ENCODE measurements around the gene ATP1A2. TPM values are rescaled to one million over a fixed set of nuclear protein-coding genes. Genes with fewer than 3 reads are reported as not detected.

Gene ATP1A2
- polyA plus RNA-seq, 4 donors = 3.9 to 5.7 (median 4.8) TPM

DNA sequence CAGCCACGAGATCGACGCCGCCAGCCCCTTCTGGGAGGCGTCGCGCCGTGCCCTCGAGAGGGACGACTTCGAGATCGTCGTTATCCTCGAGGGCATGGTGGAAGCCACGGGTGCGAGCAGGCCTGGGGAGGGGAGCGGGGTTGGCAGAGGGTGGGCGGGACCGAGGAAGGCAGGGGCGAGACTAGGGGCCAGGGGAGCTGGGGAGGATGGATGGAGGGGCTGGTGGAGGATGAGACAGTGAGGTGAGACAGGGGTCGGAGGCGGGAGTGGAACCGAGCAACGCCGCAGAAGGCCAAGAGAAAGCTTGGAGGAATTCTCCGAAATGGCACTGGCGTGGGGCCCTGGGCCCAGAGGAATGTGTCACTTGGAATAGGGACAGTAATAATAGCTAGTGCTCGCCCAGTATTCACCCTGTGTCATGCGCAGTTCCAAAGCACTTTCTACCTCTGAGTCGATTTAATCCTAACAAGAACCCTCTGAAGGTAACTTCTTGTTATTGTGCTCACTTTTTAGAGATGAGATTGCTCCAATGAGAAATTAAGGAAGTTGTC lies 30.7 kb upstream of the ATP1A2 start:
- DNase-seq (ENCODE audit: low read depth in 4 of 4, low spot score in 2 of 4) = no peak

DNA sequence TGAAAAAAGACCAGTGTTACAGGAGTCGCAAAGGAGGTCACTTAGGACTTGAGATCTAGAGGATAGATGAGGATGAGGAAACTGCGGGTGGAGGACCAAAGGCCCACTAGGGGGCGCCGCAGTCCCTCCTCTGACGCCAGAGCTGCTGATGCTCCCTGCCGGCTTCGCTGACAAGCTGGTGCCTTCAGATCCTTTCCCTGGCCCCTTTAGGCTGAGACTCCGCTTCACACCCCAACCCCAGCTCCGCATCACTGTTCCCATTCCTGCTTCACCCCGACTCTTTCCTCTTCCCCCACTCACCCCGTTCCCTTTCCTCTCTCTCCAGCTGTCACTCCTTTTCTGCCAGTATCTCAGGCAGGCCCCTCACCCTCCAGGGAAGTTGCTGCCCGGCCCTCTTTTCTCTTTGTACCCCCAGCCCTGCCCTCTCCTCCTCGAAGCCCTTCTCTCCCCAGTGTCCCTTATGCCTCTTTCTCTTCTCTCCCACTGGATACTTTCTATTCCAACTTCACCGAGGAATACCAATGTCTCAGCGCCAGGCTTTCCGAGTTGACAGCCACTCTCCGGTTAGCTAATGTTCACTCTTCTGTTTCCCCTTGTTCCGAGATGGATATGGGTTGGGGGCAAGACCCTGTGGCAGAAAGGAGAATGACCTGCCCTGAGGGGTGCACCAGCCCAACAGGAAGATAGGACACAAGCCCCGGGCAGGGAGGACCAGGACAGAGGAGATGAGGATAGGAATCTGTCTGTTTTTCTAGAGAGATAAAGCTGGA lies 29.7 kb upstream of the ATP1A2 start:
- no peak for DNase-seq (ENCODE audit: low read depth in 4 of 4, low spot score in 2 of 4)

DNA sequence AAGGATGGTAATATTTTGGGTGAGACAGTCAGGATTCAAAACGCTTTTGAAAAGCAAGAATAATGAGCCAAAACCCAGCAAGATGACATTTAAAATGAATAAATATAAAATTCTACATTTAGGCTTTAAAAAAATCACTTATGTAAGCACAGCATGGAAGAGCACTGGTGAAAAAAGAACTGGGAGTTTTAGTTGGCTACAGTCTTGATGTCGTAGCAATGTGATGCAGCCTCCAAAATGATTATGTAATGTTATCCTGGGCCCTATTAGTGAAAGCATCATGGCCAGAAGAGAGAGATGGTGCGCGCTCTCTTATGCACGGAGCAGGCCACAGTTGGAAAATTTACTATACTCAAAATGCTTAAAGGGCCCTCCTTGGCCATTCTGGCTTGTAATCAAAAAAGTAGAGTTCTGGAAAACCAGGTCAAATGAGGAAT lies 29.1 kb upstream of the ATP1A2 start:
- no peak for DNase-seq (ENCODE audit: low read depth in 4 of 4, low spot score in 2 of 4)

DNA sequence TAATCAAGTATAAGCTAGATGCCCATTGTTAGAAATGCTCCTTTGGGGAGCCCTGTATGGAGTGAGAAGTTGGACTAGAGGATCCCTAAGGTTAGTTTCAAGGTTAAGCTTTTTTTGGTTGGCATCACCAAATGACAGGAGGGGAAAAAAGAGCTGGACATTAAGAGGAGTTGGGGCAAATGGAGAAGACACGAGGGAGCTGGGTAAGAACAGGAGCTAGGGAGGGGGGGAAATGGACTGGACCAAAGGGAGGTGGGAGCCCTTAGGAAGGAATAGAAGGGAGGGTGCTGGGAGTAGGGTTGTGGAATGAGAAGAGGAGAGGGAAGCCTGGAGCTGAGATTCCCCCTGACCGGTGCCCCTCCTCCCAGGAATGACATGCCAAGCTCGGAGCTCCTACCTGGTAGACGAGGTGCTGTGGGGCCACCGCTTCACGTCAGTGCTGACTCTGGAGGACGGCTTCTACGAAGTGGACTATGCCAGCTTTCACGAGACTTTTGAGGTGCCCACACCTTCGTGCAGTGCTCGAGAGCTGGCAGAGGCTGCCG lies 28.4 kb upstream of the ATP1A2 start:
- no peak for DNase-seq (ENCODE audit: low read depth in 4 of 4, low spot score in 2 of 4)

DNA sequence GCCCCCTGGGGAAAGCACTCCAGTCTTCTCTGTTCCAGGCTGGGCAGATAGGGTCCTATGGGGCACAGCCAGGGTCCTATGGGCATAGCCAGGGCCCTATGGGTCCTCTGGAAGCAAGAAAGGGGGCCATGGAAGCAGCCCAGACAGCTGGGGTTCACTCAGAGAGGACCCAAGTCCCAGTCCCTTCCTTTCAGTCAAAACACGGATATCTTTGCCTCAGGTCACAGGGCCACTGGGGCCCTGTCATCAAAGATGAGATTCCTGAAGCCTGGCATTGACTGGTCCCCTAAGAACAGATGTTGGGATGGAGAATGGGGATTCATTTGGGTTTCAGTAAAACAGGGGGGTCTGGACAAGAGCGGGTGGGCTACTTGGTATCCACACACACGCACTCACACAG lies 25.7 kb upstream of the ATP1A2 start:
- no peak for DNase-seq (ENCODE audit: low read depth in 4 of 4, low spot score in 2 of 4)

DNA sequence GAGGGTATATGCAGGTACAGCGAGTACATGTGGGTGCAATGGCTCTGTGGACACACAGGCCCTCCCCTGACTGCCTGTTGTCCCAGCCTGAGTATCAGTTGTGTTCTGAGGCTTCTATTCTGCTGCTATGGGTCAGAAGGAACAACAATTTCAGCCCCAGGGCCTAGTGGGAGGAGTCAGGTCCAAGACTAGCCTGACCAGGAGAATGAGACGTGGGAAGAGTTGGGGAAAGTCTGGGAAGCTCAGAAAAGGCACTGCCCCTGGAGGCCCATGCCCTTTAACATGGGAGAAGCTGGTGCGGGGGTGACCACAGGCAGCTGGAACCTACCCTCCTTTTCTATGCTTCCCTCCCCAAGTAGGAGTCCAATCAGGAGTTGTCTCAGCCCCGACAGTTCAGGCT lies 24.8 kb upstream of the ATP1A2 start:
- no peak for DNase-seq (ENCODE audit: low read depth in 4 of 4, low spot score in 2 of 4)

DNA sequence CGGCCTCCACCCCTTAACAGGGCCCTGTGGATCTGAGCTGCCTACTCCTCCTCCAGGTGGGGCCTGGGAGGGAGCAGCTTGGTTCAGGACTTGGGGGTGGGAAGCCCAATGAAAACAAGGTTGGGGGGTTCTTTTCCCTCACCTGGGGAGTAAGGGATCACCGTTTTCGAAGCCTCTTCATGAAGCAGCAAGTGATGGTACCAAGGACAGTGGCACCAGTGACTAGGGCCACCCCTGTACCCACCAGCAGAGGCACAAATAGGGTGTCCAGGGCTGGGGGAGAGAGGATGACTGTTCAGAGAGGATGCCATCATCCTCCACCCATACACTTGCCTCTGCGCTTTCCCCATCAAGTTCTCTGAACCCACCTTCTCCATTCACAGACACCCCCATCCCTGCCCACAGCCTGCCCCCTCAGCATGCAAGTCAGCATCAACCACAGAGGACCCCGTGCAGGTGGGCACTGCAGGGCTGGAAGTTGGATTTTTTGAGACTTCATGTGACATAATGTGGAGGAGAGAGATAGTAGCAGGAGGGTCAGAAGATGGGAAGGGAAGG lies 23.8 kb upstream of the ATP1A2 start:
- DNase-seq (ENCODE audit: low read depth in 4 of 4, low spot score in 2 of 4) = no peak

DNA sequence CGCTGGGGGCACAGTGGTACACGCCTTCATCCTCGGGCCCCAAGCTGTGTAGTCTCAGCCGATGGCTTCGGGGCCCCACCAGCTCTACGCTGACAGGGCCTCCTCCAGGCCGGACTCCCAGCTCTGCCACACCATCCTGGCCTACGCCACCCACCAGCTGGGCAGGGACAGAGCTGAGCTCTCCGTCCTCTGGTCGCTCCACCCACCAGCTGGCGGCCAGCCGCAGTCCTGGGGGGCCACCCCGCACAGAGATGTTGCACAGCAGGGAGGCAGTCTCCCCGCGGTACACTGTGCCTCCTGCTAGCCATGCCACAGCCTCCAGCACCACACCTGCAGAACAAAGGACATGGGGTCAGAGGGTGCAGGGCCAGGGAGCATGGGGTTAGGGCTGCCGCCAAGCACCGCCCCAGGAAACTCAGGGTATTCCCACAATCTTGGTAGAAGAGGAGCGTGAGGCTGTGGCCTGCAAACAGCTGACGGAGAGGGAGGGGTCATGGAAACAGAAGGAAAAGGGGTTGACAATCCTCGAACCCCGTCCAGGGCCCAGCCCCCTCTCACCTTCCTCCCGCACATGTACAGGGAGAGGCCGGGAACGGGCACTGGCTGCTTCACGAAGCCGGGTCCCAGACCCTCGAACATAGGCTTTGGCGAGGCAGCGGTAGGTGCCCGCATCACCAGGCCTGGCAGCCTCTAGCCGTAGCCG lies 23.0 kb upstream of the ATP1A2 start:
- DNase-seq (ENCODE audit: low read depth in 4 of 4, low spot score in 2 of 4) = no peak

DNA sequence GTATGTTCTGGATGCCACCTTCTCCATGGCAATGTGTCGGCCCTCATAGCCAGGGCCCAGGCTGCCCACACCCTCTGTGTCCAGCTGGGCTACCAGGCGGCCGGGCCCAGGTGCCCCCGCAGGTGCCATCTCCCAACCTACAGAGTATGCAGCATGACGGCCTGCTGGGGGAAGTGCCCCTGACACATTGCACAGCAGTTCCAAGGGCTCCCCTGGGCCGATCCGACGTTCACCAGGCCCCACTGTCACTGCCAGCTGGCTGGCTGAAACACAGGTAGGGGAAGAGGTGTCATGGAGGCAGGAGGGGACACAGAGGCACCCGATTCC lies 22.5 kb upstream of the ATP1A2 start:
- no peak for DNase-seq (ENCODE audit: low read depth in 4 of 4, low spot score in 2 of 4)

DNA sequence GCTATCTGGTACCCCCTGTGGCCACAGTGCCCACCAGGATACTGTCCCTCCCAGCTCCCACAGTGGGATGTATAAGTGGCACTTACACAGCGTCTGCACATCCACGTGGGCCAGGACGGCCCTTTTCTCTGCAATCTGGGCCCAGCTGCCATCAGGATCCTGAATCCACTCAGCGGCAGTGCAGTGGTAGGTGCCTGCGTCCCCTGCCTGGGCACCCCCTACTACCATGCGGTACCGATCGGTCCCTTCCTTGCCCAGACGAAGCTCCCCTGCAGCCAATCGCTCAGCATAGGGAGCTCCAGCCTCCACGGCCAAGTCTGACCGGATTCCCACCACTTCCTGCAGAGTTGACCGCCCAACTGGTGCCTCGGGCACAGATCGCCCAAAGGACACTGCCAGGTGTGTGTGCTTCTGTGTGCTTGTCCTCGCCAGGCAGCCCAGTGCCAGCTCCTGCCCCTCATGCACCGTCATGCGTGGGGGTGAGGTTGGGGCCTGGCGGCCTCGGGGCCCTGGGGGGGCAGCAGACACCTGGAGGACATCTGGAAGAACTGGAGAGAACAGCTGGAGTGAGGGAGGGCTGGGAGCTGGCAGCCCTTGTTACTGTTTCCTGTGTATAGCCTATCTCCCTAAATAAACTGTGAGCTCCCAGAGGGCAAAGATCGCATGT lies 21.8 kb upstream of the ATP1A2 start:
- DNase-seq (ENCODE audit: low read depth in 4 of 4, low spot score in 2 of 4) = no peak

DNA sequence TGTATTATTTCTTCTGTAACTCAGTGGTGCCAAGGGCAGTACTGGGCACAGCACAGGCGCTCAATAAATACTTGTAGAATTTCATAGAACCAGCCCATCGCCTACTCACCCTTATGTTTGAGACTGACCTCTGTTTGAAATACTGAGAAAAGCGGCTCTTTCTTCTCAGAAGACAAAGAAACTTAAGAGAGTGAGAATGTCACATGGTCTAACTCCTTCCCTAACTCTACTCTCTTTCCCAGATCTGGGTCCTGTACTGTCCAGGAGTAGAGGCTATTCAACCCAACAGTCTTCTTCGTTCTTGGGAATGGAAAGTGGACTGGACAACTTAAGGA lies 21.3 kb upstream of the ATP1A2 start:
- no peak for DNase-seq (ENCODE audit: low read depth in 4 of 4, low spot score in 2 of 4)

DNA sequence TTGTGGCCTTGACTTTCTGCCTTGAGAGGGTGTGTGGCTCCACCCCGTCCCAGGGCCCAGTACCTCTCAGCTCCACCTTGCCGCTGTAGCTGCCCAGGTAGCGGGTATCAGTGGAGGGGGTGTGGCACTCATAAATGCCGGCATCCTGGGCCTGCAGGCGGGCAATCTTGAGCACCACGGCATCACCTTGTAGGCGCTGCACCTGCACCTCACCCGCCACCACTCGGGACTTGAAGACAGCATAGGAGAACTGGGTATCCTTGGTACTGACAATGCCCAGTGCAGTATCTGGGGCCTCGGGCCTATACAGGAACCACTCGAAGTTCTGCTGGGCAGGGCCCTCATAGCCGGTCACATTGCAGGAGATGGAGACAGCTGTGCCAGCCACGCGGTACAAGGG lies 20.8 kb upstream of the ATP1A2 start:
- DNase-seq (ENCODE audit: low read depth in 4 of 4, low spot score in 2 of 4) = no peak

DNA sequence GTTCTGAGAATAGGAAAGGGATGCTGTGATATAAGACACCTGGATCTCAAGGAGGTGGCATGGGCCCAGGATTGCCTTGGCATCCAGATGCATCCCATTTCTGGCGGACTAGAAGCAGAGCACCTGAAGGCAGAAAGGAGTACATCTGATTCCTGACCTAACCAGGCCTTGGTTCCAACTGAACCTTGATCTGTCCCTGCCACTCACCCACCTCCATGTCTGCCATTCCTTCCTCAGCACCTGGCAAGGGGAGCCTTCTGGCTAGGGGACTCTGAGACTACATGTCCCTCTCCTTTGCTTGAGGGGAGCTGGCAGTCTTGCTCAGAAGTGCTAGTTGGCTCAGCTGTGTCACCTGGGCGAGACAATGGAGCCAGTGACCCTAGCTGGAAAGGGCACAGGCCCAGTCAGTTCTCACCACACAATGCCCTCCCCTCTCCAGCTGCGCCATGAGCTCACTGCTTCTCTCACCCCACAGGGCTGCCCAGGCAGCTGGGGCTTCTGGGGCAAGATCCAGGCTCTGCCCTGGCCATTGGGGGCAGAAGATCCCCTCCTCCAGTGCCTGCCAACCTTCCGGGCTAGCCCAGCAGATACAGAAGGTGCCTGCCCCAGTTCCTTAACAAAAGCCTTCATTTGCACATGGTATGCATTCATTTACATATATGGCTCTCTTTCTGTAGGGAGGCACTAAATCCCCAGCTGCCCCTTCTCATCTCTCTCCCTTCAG lies 20.0 kb upstream of the ATP1A2 start:
- DNase-seq (ENCODE audit: low read depth in 4 of 4, low spot score in 2 of 4) = no peak

DNA sequence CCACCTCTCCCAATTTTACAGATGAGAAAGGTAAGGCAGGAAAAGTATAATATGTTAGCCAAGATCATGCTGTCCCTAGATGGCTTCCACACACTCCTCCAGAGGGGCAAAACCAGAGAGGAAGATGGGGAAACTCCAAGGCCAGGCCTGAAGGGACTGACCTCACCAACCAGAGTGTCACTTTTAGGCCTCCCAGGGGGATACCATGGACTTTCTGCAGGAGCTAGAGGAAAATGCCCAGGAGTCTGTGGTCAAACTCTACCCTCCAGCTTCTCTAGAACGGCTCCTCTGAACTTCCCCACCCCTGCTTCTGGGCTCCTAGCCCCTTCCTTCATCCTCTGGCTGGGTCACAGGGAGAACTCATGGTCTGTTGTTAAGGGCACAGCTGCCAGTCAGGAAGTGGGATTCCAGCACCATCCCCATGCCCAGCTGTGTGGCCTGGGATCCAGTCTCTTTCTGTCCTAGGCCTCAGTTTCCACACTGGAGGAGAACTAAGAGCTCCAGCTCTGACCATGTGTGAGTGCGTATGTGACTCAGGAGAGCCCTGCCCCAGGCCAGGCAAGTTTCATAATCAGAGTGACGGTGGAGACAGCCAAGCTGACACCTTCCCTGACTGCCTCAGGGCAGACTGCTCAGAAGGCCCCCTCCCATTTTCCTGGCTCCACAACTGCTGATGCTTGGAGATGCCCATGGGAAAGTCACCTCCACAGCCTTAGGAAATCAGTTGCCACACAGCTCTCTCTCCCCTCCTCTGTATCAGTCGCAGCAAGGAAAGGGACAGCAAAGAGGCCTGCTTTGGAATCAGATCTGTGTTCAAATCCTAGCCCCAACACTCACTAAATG lies 19.1 kb upstream of the ATP1A2 start:
- no peak for DNase-seq (ENCODE audit: low read depth in 4 of 4, low spot score in 2 of 4)

DNA sequence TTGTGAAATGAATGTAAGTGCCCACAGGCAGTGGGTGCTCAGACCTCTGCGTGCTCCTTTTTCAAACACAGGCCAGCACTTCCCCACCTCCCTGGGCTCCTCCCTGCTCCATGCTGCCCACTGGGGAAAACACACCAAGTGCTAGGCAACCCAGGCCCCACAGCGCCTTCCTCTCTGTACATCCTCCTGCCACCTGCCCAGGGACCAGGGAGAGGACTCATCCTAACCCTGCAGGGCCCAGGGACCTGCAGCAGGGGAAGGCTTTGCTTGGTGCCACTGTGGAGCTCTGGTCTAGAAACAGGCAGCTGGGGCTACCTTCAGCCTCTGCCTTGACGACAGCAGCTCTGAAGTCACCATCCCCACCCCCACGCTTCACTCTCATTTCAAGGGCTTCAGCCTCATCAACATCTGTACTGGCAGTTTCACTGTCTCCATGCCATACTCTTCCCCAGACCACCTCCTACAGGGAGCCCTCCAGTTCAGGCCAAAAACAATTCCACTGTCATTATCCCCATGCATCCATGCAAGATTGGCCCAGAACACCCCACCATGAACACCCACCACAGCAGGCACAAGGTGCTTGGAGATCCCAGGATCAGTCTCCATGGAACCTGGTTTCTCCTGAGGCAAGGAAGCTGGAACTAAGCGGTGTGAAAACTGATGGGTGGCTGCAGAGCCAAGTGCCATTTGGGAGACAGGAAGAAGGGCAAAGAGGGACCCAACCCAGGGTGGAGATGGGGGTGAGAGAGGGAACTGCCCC lies 18.2 kb upstream of the ATP1A2 start:
- DNase-seq (ENCODE audit: low read depth in 4 of 4, low spot score in 2 of 4) = no peak

DNA sequence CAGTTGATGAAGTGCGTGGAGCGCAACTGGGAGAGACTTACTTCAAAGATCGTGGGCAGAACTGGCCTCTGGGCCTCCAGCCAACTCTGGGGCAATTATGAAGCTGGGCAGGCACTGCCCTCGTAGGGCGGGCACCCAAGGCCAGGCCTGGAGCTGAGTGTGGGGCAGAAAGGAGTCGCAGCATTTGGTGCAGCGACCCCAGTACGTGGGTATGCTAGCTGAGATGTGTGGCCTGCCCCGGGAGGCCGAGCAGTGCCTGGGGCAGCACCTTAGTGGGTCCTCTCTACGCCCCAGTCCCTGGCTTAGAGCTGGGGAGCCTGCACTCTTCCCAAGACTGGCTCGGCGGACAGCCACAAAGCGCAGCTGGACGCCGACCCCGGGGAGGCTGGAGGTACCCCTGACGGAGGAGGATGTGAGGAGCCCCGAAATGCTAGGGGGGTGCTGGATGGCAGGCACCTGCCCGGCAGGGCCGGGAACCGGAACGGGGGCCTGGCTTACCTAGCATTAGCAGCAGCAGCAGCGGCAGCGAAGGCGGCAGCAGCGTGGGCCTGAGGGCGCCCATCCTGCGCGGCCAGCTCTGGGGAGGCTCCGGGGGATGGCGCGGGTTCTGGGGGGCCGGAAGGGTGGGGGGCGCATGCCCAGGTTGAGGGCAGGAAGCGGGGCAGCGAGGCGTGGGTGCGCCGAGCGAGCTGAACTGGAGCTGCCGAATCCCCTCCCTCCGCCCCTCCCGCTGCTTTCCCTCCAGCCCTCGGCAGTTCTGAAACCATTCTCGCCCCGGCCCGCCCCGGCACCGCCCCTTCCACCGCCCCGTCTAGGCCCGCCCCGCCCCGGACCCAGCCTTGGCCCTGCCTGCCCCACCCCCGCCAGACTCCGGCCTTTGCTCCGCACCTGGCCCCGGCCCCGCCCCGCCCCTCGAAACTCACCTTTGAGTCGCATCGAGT lies 17.4 kb upstream of the ATP1A2 start, which contains the start of gene IGSF8:
Gene IGSF8 (minus strand): TSS at position 709 of the 941 bp plus-strand sequence. CDS start 147 bp downstream, at position 562.
- peak in 1 of 4 donors; percentile 70 for DNase-seq (ENCODE audit: low read depth in 4 of 4, low spot score in 2 of 4)

DNA sequence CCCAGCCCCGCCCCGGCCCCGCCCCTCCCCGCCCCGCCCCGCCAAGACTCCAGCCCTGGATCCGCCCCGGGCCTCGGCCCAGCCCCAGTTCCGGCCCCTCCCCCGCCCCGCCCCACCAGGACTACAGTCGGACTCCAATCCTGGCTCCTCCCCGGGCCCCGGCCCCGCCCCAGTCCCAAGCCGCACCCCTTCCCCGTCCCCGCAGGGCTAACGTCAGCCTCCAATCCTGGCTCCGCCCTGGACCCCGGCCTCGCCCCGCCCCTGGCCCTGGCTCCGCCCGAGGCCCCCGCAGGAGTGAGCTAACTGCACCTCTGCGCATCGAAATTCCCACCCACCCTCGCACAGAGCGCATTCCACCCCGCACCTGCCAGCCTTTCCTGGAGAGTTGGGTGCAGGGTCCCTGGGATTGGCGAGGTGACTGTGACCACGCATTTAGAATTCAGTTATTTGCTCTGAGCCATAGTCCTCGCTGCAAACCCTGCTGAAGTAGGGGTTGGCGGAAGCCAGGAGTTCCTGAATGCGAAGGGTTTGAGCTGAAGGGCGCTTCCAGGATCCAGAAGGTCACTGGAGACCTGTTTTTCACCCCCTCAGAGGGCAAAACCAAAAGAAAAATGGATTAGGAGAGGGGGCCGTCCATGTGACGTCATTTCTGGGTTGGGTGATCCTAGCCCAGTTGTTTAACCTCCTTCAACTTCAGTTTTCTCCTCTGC lies 16.6 kb upstream of the ATP1A2 start:
- peak; percentile 77 to 91 (median 86) for DNase-seq (ENCODE audit: low read depth in 4 of 4, low spot score in 2 of 4)

All from left renal cortex interstitium (tissue), 4 donors.